HL-60 (cell line): Measurements from ENCODE around the gene SMIM21.

Source experiments
- GABPA ChIP-seq: IDR thresholded peaks from 2 replicates; pipeline ENCODE4 v1.6.1; 2012; ENCODE audit warnings: low read depth
- POLR2AphosphoS5 ChIP-seq: IDR thresholded peaks from 2 replicates; pipeline ENCODE4 v1.6.1; 2012; ENCODE audit warnings: low read depth
- TF ChIP-seq, protein P1 (sequence below): IDR thresholded peaks from 2 replicates; pipeline ENCODE4 v1.6.1; 2012; ENCODE audit warnings: low read depth; ENCODE audit not compliant: insufficient replicate concordance
- TF ChIP-seq, protein P2 (sequence below): IDR thresholded peaks from one replicate; pipeline ENCODE4 v1.5.1; 2011; ENCODE audit warnings: low read length, control low read depth, inconsistent platforms; ENCODE audit not compliant: insufficient read depth

DNA sequence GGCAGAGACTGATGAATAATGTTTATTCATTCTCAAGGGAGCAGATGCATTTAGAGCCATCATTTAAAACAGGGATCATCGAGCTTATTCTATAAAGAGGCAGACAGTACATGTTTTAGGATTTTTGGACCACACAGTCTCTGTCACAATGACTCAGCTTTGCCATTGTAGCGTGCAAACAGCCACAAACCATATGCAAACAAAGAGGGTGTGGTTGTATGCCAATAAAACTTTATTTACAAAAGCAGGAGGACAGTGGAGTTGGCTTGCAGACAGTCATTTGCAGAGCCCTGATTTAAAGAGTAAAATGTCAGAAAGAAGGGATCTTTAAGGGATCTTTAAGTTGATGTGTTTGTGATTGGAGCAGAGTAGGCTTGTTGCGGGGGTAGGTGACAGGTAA, 51.5 kb downstream of the SMIM21 start:
- TF ChIP-seq, protein P1, sequence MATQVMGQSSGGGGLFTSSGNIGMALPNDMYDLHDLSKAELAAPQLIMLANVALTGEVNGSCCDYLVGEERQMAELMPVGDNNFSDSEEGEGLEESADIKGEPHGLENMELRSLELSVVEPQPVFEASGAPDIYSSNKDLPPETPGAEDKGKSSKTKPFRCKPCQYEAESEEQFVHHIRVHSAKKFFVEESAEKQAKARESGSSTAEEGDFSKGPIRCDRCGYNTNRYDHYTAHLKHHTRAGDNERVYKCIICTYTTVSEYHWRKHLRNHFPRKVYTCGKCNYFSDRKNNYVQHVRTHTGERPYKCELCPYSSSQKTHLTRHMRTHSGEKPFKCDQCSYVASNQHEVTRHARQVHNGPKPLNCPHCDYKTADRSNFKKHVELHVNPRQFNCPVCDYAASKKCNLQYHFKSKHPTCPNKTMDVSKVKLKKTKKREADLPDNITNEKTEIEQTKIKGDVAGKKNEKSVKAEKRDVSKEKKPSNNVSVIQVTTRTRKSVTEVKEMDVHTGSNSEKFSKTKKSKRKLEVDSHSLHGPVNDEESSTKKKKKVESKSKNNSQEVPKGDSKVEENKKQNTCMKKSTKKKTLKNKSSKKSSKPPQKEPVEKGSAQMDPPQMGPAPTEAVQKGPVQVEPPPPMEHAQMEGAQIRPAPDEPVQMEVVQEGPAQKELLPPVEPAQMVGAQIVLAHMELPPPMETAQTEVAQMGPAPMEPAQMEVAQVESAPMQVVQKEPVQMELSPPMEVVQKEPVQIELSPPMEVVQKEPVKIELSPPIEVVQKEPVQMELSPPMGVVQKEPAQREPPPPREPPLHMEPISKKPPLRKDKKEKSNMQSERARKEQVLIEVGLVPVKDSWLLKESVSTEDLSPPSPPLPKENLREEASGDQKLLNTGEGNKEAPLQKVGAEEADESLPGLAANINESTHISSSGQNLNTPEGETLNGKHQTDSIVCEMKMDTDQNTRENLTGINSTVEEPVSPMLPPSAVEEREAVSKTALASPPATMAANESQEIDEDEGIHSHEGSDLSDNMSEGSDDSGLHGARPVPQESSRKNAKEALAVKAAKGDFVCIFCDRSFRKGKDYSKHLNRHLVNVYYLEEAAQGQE, result no peak
- TF ChIP-seq, protein P2, sequence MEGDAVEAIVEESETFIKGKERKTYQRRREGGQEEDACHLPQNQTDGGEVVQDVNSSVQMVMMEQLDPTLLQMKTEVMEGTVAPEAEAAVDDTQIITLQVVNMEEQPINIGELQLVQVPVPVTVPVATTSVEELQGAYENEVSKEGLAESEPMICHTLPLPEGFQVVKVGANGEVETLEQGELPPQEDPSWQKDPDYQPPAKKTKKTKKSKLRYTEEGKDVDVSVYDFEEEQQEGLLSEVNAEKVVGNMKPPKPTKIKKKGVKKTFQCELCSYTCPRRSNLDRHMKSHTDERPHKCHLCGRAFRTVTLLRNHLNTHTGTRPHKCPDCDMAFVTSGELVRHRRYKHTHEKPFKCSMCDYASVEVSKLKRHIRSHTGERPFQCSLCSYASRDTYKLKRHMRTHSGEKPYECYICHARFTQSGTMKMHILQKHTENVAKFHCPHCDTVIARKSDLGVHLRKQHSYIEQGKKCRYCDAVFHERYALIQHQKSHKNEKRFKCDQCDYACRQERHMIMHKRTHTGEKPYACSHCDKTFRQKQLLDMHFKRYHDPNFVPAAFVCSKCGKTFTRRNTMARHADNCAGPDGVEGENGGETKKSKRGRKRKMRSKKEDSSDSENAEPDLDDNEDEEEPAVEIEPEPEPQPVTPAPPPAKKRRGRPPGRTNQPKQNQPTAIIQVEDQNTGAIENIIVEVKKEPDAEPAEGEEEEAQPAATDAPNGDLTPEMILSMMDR, result no peak
- TF ChIP-seq POLR2AphosphoS5 (no peak), GABPA (no peak)
